ENCODE results near the gene QSOX2.
A peak's percentile ranks its signal among the peaks of the same experiment; 100 is the strongest.
"Not testable (repeated sequence)": the region's sequence is repeated elsewhere in the genome, so short reads cannot be mapped to it uniquely, and the experiment has no call there.

The QSOX2 gene

GRCh38 chr9:136282272-136282861, 36.8 kb upstream of the QSOX2 start:
- DNase-seq: no peak

GRCh38 chr9:136281421-136282271, 36.0 kb upstream of the QSOX2 start:
- DNase-seq: no peak

GRCh38 chr9:136280535-136281315, 35.1 kb upstream of the QSOX2 start:
- no peak for DNase-seq

- DNase-seq: no peak
Observed at GRCh38 chr9:136279471-136279870, 33.9 kb upstream of the QSOX2 start.

- no peak for DNase-seq
Observed at GRCh38 chr9:136278894-136279293, 33.3 kb upstream of the QSOX2 start.

- no peak for DNase-seq
Observed at GRCh38 chr9:136278221-136278620, 32.6 kb upstream of the QSOX2 start.

GRCh38 chr9:136277746-136278145, 32.1 kb upstream of the QSOX2 start:
- DNase-seq: no peak

- DNase-seq: no peak
Observed at GRCh38 chr9:136276716-136277115, 31.1 kb upstream of the QSOX2 start.

- no peak for DNase-seq
Observed at GRCh38 chr9:136275655-136276429, 30.2 kb upstream of the QSOX2 start.

- DNase-seq: no peak
Observed at GRCh38 chr9:136274786-136275654, 29.4 kb upstream of the QSOX2 start.

- DNase-seq: no peak
Observed at GRCh38 chr9:136273921-136274785, 28.5 kb upstream of the QSOX2 start.

GRCh38 chr9:136273244-136273865, 27.7 kb upstream of the QSOX2 start:
- DNase-seq: no peak

GRCh38 chr9:136270173-136270705, 24.6 kb upstream of the QSOX2 start:
- DNase-seq: no peak

- DNase-seq: no peak
Observed at GRCh38 chr9:136268735-136269134, 23.1 kb upstream of the QSOX2 start.

GRCh38 chr9:136268318-136268717, 22.7 kb upstream of the QSOX2 start:
- no peak for DNase-seq

GRCh38 chr9:136267261-136268111, 21.9 kb upstream of the QSOX2 start:
- peak; percentile 9 for DNase-seq

GRCh38 chr9:136266641-136267040, 21.0 kb upstream of the QSOX2 start:
- not testable (repeated sequence) for DNase-seq

GRCh38 chr9:136265561-136266355, 20.1 kb upstream of the QSOX2 start:
- DNase-seq: no peak

All from SHP77 treated with DMSO at 0.1 percent for 48 hours (cell line).